SH-SY5Y (cell line): ENCODE results near the gene AQP5.

Source experiments
- GATA2 ChIP-seq: IDR thresholded peaks from 2 replicates; pipeline ENCODE4 v1.6.1; 2011; ENCODE audit warnings: mild to moderate bottlenecking, low read depth, low read length
- GATA3 ChIP-seq: IDR thresholded peaks from 2 replicates; pipeline ENCODE4 v1.6.1; 2011; ENCODE audit warnings: low read depth, mild to moderate bottlenecking, low read length, moderate library complexity

DNA sequence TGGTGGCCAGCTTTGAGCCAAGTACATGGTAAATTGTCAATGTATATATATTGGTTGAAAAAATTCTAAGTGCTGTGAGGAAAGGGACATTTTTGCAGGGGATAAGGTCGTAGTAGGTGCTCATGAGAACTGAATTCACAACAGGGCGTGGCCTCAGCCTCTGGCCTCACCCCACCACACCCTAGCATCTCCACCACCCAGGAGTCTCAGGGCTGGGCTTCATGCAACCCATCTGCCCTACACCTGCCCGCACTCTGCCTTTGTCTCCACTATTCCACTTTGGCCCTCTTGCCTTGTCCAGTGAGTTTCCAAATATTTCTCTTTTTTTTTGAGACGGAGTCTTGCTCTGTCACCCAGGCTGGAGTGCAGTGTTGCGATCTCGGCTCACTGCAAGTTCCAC lies 33.2 kb upstream of the AQP5 start:
- TF ChIP-seq GATA2 (no peak), GATA3 (no peak)
